Middle frontal gyrus (tissue), 1 donor: ENCODE data around the gene CDCP1.
"Not testable (repeated sequence)": the region's sequence is repeated elsewhere in the genome, so short reads cannot be mapped to it uniquely, and the experiment has no call there.

Experiments used
- DNase-seq: peaks from one replicate; pipeline ENCODE4 v3.0.0-alpha.2; 2015; ENCODE audit warnings: low spot score; ENCODE audit errors: extremely low spot score

Gene CDCP1

DNA sequence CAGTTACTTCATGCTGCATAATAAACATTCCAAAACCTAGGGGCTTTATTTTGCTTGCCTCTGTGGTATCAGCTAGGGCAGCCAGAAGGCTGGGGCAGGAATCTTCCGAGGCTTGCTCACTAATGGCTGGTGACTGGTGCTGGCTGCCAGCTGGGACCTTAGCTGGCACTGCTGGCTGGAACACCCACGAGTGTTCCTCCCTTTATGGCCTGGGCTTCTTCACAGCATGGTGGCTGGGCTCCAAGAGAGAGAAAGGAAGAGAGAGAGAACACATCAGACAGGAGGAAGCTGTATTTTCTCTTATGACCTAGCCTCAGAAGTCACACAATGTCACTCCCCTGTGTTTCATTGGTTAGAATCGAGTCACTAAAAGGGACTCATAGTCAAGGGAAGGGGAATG lies 23.9 kb upstream of the CDCP1 start:
- no peak for DNase-seq

DNA sequence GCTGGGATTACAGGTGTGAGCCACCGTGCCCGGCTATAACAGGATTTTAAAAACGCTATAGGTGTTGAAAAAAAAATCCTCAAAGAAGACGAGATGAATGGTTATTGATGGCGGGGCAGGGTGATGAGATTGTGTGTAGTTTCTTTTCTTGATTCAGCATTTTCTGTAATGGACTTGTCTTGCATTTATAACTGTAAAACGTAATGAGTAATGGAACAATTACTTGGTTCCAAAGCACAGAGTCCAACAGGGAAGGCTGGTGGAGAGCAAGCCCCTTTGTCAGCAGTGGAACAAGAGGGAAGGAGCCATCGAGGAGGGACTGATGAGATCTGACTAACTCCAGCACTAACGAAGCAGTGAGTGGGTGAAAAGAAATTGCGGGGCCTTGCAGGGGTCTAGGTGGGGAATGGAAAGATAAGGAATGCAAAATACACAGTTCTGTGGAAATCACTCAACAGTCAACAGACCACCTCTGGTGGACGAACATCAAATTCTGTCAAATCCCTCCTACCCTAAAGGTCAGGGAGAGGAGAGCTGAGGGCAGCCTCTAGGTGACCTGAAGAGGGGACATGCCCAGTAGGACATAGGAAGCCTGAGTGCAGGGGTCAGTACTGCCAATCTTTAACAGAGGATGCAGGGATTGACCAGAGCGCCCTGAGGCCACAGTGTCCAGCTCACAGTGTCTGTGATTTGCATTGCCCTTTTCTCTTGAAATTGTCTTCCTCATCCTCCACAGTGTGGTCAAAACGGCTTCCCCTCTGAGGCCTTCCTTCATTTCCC lies 23.1 kb upstream of the CDCP1 start:
- no peak for DNase-seq

GRCh38 chr3:45168451-45168850 lies 22.3 kb upstream of the CDCP1 start:
- DNase-seq: no peak

- peak; percentile 6 for DNase-seq
Measured at GRCh38 chr3:45167011-45167911, 21.1 kb upstream of the CDCP1 start.

GRCh38 chr3:45166321-45166879 lies 20.2 kb upstream of the CDCP1 start:
- DNase-seq: no peak

GRCh38 chr3:45165497-45166283 lies 19.5 kb upstream of the CDCP1 start:
- DNase-seq: no peak

- DNase-seq: no peak
Measured at GRCh38 chr3:45164056-45164455, 17.9 kb upstream of the CDCP1 start.

- DNase-seq: no peak
Measured at GRCh38 chr3:45163481-45163880, 17.3 kb upstream of the CDCP1 start.

DNA sequence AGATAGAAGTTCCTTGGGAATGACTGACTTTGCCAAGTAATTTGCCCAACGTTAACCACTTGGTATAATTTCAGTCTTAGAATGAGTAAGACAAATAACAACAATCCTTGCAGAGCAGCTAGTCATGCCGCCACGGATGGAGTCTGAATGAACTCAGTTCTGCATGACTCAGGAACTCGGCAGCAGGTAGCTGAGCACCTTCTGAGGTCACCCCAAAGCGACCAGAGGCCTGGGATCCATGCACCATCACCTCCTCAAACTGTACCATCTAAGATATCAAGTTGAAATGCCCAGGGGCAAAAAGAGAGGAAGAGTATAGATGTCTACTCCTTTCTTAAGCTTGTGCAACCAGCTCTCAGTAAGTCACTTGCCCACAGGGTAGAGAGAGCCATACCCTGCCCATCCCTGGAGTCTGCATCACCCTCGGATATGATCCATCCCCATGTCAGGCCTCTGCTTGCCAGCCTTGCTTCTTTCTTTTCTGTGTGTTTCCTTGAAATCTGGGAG lies 8.5 kb upstream of the CDCP1 start:
- no peak for DNase-seq

GRCh38 chr3:45153658-45154437 lies 7.7 kb upstream of the CDCP1 start:
- no peak for DNase-seq

GRCh38 chr3:45152307-45152706 lies 6.1 kb upstream of the CDCP1 start:
- DNase-seq: no peak

DNA sequence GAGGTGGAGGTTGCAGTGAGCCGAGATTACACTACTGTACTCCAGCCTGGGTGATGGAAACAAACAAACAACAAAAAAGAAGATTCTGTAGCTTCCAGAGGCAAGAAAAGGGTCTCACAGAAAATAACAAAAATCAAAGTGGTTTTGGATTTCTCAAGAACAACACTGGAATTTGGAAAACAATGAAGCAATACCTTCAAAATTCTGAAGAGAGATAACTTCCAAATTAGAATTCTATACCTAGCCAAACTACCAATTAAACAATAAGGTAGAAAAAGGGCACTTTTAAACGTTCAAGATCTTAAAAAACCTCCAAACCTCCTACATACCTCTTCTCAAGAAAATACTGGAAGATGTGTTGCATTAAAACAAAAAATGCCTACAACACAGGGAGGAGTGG lies 4.9 kb upstream of the CDCP1 start:
- no peak for DNase-seq

GRCh38 chr3:45148921-45149320 lies 2.7 kb upstream of the CDCP1 start:
- DNase-seq: no peak

GRCh38 chr3:45145223-45145622 lies 955 bp downstream of the CDCP1 start:
- no peak for DNase-seq

DNA sequence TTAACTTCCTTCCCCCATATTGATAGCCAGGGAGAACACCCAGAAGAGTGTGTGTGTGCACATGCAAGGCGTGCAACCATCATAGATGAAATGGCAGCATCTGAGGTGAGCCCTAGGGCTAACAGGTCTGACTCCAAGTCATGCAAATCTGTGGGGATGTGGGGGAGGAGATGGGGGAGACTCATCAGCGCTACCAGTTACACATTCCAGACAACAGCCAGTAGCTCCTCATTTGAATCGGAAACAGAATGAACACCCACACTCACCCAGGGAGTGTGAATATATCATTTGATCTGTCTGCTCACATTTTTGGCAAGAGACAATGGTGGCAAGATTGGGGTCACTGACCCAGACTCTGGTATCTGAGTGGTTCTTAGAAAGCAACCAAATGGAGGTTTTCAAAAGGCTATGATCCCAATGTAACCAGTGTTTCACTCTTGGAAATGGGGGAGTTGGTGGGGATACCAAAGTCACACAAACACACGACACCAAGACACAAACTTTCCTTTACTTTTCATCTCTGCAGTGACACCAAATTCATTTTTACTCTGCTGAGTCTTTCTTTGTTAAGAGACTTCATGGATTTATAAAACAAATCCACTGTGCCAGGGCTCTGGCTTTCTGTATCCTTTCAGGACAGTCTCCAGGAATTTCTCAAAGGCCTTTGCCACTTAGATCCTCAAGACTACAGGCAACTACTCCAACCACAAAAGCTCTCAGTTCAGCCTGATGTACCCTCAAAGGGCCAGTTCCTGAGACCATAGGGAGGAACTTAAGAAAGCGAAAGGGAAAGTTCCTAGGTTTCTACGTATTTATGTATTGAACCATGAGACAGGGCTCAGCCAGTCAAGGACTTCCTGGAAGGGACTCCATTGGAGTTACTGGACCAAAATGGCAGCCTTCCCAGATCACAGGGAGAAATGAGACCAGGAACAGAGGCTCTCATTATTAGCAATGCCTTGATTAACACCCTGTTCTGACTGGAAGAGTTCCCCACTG lies 2.2 kb downstream of the CDCP1 start:
- DNase-seq: no peak

DNA sequence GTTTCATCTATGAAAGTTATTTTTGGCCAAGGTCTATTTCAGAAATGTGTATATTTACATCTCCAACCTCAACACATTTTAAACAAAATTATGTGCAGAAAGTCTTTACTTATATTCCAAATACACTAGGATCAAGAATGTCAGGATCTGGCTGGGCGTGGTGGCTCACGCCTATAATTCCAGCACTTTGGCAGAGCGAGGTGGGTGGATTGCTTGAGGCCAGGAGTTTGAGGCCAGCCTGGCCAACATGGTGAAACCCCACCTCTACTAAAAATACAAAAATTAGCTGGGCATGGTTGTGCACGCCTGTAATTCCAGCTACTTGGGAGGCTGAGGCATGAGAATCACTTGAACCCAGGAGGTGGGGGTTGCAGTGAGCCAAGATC lies 5.4 kb downstream of the CDCP1 start:
- not testable (repeated sequence) for DNase-seq

- DNase-seq: no peak
Measured at GRCh38 chr3:45140141-45140769, 5.9 kb downstream of the CDCP1 start.

GRCh38 chr3:45139372-45140140 lies 6.6 kb downstream of the CDCP1 start:
- no peak for DNase-seq
